ENCODE results near the gene ABLIM2.

DNA sequence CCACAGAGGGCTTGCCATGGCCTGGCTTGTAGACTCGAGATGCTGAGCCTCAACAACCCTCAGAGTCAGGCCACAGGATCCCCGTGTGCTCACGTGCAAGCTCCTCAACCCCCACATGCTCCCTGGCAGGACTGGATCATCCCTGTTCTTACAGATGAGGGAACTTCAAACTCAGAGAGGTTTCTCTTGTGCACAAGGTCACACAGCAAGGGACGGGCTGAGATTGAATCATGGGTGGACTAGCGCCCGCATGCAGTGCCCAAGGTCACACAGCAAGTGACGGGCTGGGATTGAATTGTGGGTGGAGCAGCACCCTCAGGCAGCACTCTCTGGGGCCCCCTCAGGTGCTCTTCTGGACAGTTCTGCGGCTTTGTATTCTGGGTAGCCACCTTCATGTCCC lies 158.4 kb downstream of the ABLIM2 start:
- TF ChIP-seq, protein P1, sequence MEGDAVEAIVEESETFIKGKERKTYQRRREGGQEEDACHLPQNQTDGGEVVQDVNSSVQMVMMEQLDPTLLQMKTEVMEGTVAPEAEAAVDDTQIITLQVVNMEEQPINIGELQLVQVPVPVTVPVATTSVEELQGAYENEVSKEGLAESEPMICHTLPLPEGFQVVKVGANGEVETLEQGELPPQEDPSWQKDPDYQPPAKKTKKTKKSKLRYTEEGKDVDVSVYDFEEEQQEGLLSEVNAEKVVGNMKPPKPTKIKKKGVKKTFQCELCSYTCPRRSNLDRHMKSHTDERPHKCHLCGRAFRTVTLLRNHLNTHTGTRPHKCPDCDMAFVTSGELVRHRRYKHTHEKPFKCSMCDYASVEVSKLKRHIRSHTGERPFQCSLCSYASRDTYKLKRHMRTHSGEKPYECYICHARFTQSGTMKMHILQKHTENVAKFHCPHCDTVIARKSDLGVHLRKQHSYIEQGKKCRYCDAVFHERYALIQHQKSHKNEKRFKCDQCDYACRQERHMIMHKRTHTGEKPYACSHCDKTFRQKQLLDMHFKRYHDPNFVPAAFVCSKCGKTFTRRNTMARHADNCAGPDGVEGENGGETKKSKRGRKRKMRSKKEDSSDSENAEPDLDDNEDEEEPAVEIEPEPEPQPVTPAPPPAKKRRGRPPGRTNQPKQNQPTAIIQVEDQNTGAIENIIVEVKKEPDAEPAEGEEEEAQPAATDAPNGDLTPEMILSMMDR (conservative IDR thresholded peaks at IDR 0.05; ENCODE audit: low read length), result no peak
- no peak for TF ChIP-seq EZH2phosphoT487 (IDR thresholded peaks at IDR 0.05; ENCODE audit: borderline replicate concordance, low read depth, low read length)
